Stimulated activated CD8-positive, alpha-beta memory T cell treated with anti-CD3 and anti-CD28 coated beads, Interleukin-12 subunit alpha, Interleukin-12 subunit beta, amount 100 ng/mL, for 1 hour (primary cell): Measurements from ENCODE around the gene VAMP5.
"Not testable (repeated sequence)": the region's sequence is repeated elsewhere in the genome, so short reads cannot be mapped to it uniquely, and the experiment has no call there.

Source experiments
- DNase-seq: peaks from one replicate; pipeline ENCODE4 v3.0.0-alpha.2; 2020; ENCODE audit warnings: low read depth

The VAMP5 gene

GRCh38 chr2:85601771-85602475, 17.7 kb downstream of the VAMP5 start:
- DNase-seq, result no peak

GRCh38 chr2:85602476-85603234, 18.4 kb downstream of the VAMP5 start, which contains the start of gene TMEM150A:
TMEM150A (minus strand) TSS chr2:85602698; CDS start chr2:85601948, 750 bp downstream.
- peak; percentile 77 for DNase-seq

DNA sequence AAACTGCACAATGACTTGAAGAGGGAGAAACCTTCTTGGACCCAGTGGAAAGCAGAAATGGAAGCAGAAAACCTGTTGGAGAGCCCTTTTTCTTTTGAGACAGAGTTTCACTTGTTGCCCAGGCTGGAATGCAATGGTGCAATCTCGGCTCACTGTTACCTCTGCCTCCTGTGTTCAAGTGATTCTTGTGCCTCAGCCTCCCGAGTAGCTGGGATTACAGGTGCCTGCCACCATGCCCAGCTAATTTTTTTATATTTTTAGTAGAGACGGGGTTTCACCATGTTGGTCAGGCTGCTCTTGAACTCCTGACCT, 19.9 kb downstream of the VAMP5 start:
- DNase-seq, result not testable (repeated sequence)

DNA sequence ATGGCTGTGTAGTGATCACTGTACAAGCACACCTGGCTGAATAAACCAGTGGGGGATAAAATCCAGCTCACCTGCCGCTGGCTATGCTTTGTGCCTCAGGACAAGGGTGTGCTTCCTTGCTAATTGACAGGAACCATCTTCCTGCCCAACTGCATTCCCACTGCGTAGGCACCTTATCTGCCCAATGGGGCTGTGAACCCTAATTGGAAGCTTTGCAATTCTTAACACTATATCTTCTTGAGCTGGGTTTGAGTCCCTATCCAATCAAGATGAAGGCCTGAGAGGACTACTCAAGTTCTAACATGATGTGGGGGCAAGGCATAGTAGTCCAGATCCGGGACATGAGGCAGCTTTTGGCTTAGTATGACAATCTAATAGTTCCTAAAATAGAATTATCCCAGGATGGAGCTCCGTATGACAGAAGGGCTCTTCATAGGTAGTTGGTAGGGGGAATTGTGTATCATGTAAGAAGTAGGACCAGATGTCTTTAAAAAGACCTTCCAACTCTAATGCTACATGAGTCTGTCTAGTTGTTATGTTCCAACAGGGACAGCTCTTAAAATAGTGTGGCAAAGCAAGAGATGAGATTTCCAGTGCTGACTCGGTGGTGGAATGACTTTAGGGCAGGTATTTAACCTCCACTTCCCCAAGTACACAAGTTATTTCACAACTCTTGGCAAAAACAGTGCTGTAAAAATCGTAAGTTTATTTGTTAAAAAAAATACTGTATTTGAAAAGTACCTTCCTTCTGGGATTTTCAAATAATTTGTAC, 20.5 kb downstream of the VAMP5 start:
- no peak for DNase-seq

DNA sequence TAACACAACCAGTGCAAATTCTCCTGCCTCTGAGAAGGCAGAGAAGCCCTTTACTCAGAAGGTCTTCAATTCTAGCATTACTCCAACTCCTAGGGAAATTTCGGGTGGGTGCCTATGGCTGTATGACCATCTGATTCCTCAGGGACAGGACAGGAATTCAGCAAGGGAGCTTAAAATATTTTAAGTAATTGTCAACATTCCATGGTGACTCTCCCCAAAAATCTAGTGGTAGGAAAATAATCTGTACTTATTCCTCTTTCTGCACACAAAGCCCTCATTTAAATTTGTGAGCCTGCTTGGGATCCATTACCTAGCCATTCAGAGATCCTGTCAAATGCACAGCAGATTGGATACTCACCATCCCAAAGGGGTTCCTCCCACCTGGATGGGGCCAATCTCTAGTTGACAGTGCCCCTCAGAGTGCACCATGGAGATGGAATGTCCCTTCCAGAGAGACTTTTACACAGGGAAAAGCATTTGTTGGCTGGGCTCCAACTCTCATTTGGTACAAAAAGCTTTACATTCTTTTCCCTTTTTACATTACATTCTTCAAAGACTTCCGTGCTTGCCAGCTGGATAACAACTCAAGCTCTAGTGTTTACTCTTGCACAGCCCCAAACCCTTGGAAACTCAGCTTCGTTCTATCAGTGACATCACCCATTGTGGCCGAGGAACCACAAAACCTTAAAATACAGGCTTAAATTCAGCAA, 21.3 kb downstream of the VAMP5 start:
- DNase-seq, result no peak

GRCh38 chr2:85606116-85606455, 21.9 kb downstream of the VAMP5 start:
- no peak for DNase-seq

- no peak for DNase-seq
Observed at GRCh38 chr2:85607268-85608215, 23.3 kb downstream of the VAMP5 start.

DNA sequence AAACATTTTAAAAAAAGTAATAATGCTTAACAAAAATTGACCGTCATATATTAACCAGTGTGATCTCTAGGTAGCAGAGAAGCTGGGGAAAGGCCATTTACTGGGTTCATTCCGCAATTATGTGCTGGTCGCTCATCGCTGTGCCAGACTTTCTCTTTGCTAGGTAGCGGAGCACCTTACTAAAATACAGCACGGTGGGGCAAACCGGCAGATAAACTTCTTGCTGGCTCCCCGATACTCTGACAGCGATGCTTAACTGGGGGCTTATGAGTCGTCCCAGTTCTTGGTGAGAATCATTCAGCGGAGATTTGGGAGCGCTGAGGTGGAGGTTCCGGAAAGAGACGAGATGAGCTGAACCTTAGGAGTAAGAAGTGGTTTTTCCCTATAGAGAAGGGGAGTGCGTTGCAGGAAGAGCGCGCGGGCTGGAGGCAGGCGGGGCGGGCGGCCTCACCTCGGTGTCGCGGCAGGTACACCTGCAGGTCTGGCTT, 27.0 kb downstream of the VAMP5 start:
- no peak for DNase-seq

DNA sequence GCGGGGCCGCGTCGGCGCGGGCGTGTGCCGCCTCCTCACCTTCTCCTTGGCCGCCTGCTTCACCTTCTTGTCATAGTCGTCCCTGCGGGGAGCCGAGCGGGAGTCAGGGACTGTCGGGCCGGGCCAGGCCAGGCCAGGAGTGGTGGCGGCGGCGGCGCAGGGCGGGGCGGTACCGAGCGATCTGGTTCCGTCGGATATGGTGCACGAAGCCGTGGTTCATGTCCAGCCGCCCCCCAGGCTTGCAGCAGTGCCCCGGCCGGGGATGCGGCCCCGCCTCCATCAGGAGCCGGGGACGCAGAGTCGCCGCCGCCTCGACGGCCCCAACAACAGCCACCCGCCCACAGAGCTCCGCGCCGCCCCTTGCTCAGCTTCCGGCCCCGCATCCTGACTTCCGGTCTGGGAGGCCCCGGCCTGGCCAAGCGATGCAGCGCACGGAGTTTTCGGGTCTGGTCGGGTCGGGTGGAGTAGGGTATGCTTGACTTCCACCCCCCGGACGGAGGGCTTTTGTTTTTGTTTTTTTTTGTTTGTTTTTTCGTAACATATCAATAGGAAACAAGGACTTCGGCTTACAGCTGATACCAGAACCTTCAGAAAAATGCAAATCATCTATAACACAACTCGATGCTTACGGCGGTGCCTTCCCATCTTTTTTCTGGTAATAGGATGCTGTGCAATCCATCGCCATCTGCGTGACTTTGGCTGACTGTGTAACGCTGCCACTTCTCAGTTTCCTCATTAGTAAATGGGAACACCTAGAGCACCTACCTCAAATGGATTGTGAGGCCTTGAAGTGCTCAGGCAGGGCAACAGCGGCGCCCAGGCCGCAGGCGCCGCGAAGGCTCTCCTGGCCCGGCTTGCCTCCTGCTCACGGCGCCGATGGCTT, 27.7 kb downstream of the VAMP5 start, which contains the start of gene C2orf68:
C2orf68 (minus strand) TSS at position 362 of the 883 bp plus-strand sequence; CDS start at position 280, 82 bp downstream.
- peak; percentile 71 for DNase-seq

GRCh38 chr2:85613717-85614515, 29.7 kb downstream of the VAMP5 start:
- no peak for DNase-seq

- DNase-seq, result not testable (repeated sequence)
Observed at GRCh38 chr2:85614757-85615156, 30.5 kb downstream of the VAMP5 start.

DNA sequence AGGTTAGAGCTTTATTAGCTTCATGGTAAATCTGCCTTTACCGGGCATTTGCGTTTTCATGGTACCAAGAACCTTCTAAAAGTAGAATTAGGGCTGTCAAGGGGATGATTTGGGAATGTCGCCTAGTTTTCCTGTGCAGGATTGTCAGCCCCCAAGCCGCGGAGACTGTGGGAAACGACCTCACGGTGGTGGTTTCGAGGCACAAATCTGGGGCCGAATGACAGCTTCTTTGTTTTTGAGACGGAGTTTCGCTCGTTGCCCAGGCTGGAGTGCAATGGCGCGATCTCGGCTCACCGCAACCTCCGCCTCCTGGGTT, 31.1 kb downstream of the VAMP5 start:
- DNase-seq, result no peak

DNA sequence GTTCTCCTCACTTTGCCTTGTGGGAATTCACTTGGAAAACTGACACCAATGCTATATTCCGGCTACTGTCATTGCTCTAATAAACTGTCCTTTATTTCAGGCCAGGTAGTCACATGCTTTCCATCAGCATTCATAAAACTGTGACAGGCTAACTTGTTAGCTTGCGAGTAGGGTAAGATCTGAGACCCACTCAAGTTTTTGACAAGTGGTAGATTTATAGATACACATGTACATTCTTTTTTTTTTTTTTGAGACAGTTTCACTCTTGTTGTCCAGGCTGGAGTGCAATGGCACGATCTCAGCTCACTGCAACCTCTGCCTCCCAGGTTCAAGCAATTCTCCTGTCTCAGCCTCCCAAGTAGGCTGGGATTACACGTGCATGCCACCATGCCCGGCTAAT, 33.5 kb downstream of the VAMP5 start:
- not testable (repeated sequence) for DNase-seq

DNA sequence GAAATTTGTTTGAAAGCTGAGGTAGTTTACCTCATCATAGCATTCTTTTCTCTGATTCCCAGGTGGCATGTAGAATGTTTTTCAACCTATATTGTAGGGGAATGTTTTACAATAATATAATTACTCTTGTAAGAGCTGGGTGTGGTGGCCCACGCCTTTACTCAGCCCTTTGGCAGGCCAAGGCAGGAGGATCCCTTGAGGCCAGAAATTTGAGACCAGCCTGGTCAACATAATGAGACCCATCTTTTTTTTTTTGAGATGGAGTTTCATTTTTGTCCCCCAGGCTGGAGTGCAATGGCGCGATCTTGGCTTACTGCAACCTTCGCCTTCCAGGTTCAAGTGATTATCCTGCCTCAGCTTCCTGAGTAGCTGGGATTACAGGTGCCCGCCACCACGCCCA, 35.4 kb downstream of the VAMP5 start:
- DNase-seq, result no peak

DNA sequence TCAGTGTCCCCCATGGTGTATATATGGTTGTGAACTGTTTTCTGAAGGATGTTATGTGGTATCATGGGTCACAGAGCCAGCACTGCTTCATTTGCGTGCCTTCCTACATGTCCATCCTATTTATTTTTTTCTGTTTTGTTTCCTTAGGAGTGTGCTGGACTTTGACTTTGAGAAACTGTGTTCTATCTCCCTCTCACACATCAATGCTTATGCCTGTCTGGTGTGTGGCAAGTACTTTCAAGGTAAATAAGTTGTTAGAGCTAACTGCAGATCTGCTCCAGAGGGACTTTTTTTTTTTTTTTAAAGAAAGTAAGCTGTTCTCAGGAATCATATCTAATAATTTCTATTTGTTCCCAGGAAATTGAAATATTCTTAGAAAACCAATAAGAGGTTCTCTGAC, 37.1 kb downstream of the VAMP5 start:
- no peak for DNase-seq

DNA sequence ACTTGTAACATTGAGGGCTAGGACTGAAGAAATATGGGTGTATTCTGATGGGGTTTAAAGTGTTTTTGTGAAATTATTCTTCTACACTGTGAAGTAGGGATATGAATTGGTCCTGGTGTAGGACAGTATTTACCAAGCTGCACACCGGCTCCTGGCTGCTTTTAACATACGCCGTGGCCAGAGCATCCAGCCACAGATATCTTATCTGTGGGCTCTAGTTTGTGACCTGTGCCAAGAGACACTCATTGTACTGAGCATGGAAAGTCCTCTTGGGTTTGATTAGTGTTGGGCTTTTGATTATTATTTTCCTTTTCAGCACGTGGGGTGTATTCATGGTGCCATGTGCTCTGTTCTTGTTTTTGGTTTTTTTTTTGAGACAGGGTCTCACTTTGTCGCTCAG, 39.8 kb downstream of the VAMP5 start:
- no peak for DNase-seq

DNA sequence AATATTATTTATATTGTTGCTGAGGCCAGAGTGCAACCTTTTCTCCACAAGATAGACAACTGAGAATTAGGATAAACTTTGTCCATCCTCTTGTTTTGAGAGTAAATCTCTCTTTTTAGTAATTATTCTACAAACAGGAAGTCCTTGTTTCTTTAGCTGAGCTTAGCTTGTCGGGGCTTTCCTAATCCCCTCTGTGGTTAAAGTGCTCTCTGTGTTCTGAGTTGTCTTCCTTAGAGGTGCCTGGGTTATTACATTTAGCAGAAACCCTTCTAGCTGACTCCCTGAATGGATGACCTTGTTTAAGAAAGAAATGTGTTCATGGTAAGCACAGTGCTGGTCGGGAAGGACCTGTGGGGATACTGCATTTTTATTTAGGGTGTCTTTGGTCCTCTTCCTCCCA, 44.4 kb downstream of the VAMP5 start:
- DNase-seq, result no peak

GRCh38 chr2:85631316-85631715, 47.1 kb downstream of the VAMP5 start:
- DNase-seq, result no peak

DNA sequence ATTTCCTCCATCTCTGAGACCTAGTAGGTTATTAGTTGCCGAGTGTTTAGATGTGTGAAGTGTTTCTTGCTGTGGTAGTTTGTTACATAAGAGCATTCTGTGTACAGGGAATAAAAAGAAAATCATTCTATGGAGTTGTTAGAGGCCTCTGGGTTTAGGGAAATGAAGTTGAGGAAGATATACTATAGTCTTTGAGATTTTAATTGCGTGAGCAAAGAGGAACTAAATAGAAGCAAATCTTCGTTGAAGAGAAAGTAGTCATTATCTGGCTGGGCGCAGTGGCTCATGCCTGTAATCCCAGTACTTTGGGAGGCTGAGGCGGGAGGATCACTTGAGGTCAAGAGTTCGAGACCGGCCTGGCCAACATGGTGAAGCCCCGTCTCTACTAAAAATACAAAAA, 50.8 kb downstream of the VAMP5 start:
- no peak for DNase-seq
